H9 (cell line): ENCODE measurements around the gene BMPR2. TPM values are rescaled to one million over a fixed set of nuclear protein-coding genes. Genes with fewer than 3 reads are reported as not detected.

Source experiments
- DNase-seq: peaks from one replicate; pipeline ENCODE4 v3.0.0-alpha.2; 2017
- H2AFZ ChIP-seq: one replicate; pipeline ENCODE4 v1.6.1; 2013; ENCODE audit warnings: mild to moderate bottlenecking, low read length, control low read depth, moderate library complexity
- H2AK5ac ChIP-seq: 2 replicates; pipeline ENCODE4 v1.6.1; 2013; ENCODE audit warnings: low read length, control low read depth, mixed read lengths; ENCODE audit not compliant: insufficient read length
- H2BK120ac ChIP-seq: one replicate; pipeline ENCODE4 v1.6.1; 2013; ENCODE audit warnings: low read depth, mild to moderate bottlenecking, low read length, control low read depth, inconsistent platforms; ENCODE audit not compliant: poor library complexity, severe bottlenecking
- H2BK12ac ChIP-seq: 2 replicates; pipeline ENCODE4 v1.6.1; 2013; ENCODE audit warnings: low read length, control low read depth, mixed read lengths, low read depth; ENCODE audit not compliant: insufficient read length
- H2BK15ac ChIP-seq: 2 replicates; pipeline ENCODE4 v1.6.1; 2013; ENCODE audit warnings: low read depth, low read length, control low read depth
- H2BK20ac ChIP-seq: one replicate; pipeline ENCODE4 v1.6.1; 2013; ENCODE audit warnings: low read depth, mild to moderate bottlenecking, low read length, control low read depth, inconsistent platforms; ENCODE audit not compliant: poor library complexity, severe bottlenecking
- H2BK5ac ChIP-seq: 2 replicates; pipeline ENCODE4 v1.6.1; 2013; ENCODE audit warnings: low read length, control low read depth, mixed read lengths; ENCODE audit not compliant: insufficient read length
- H3K14ac ChIP-seq: 2 replicates; pipeline ENCODE4 v1.6.1; 2013; ENCODE audit warnings: low read length, control low read depth; ENCODE audit not compliant: insufficient read depth
- H3K18ac ChIP-seq: 2 replicates; pipeline ENCODE4 v1.6.1; 2013; ENCODE audit warnings: low read depth, mild to moderate bottlenecking, mixed read lengths, low read length, control low read depth; ENCODE audit not compliant: insufficient read length
- H3K23ac ChIP-seq: 2 replicates; pipeline ENCODE4 v1.6.1; 2013; ENCODE audit warnings: low read length, control low read depth, mixed read lengths, low read depth; ENCODE audit not compliant: insufficient read length
- H3K23me2 ChIP-seq: 2 replicates; pipeline ENCODE4 v1.6.1; 2013; ENCODE audit warnings: low read depth, mild to moderate bottlenecking, mixed read lengths, low read length, control low read depth; ENCODE audit not compliant: insufficient read length, poor library complexity, severe bottlenecking
- H3K27ac ChIP-seq: 2 replicates; pipeline ENCODE4 v1.5.1; 2013; ENCODE audit warnings: low read length, control low read depth, mixed read lengths, low read depth; ENCODE audit not compliant: insufficient read length
- H3K27me3 ChIP-seq: 2 replicates; pipeline ENCODE4 v1.6.1; 2013; ENCODE audit warnings: low read length, control low read depth, inconsistent platforms; ENCODE audit not compliant: insufficient read depth
- H3K4ac ChIP-seq: 2 replicates; pipeline ENCODE4 v1.6.1; 2013; ENCODE audit warnings: low read depth, mild to moderate bottlenecking, control low read depth, inconsistent platforms, low read length, moderate library complexity
- H3K4me1 ChIP-seq: 2 replicates; pipeline ENCODE4 v1.6.1; 2013; ENCODE audit warnings: low read length, control low read depth, inconsistent platforms; ENCODE audit not compliant: insufficient read depth
- H3K4me2 ChIP-seq: 2 replicates; pipeline ENCODE4 v1.6.1; 2013; ENCODE audit warnings: low read length, control low read depth, mixed read lengths; ENCODE audit not compliant: insufficient read length, insufficient read depth
- H3K56ac ChIP-seq: 2 replicates; pipeline ENCODE4 v1.6.1; 2013; ENCODE audit warnings: low read depth, mild to moderate bottlenecking, mixed read lengths, low read length, control low read depth; ENCODE audit not compliant: insufficient read length
- H3K79me1 ChIP-seq: 2 replicates; pipeline ENCODE4 v1.6.1; 2013; ENCODE audit warnings: low read depth, mild to moderate bottlenecking, moderate library complexity, low read length, control low read depth, inconsistent platforms; ENCODE audit not compliant: insufficient read depth, poor library complexity, severe bottlenecking
- H3K79me2 ChIP-seq: 2 replicates; pipeline ENCODE4 v1.6.1; 2013; ENCODE audit warnings: low read length, control low read depth, inconsistent platforms; ENCODE audit not compliant: insufficient read depth
- H3K9ac ChIP-seq: 2 replicates; pipeline ENCODE4 v1.6.1; 2013; ENCODE audit warnings: low read length, control low read depth, mixed read lengths; ENCODE audit not compliant: insufficient read length; ENCODE audit errors: extremely low read depth
- H3K9me3 ChIP-seq: one replicate; pipeline ENCODE4 v1.6.1; 2013; ENCODE audit warnings: low read depth, low read length, inconsistent platforms; ENCODE audit not compliant: control insufficient read depth
- H3T11ph ChIP-seq: one replicate; pipeline ENCODE4 v1.6.1; 2013; ENCODE audit warnings: mild to moderate bottlenecking, low read length, control low read depth, inconsistent platforms
- H4K20me1 ChIP-seq: one replicate; pipeline ENCODE4 v1.6.1; 2013; ENCODE audit not compliant: control insufficient read depth, insufficient read length, insufficient read depth
- H4K5ac ChIP-seq: 2 replicates; pipeline ENCODE4 v1.6.1; 2013; ENCODE audit warnings: low read depth, mild to moderate bottlenecking, mixed read lengths, low read length, control low read depth; ENCODE audit not compliant: insufficient read length
- H4K8ac ChIP-seq: replicated peaks from 2 replicates; pipeline ENCODE4 v1.6.1; 2013; ENCODE audit warnings: low read length, control low read depth, mixed read lengths, low read depth; ENCODE audit not compliant: insufficient read length
- H4K91ac ChIP-seq: 2 replicates; pipeline ENCODE4 v1.6.1; 2013; ENCODE audit warnings: low read depth, mild to moderate bottlenecking, moderate library complexity, mixed read lengths, low read length, control low read depth; ENCODE audit not compliant: insufficient read length
- H3K27ac Mint-ChIP-seq, 3 experiments: 2 replicates in 2 of 3; 3 replicates in 1 of 3; pipeline ENCODE4 v1.8.0; 2020 to 2021; ENCODE audit warnings: mixed read lengths in 3 of 3, mild to moderate bottlenecking in 1 of 3, moderate library complexity in 1 of 3
- H3K27me3 Mint-ChIP-seq: 2 replicates; pipeline ENCODE4 v1.8.0; 2021; ENCODE audit warnings: low read depth, mild to moderate bottlenecking, moderate library complexity, mixed read lengths
- H3K36me3 Mint-ChIP-seq, 3 experiments: 2 replicates in 2 of 3; 3 replicates in 1 of 3; pipeline ENCODE4 v1.8.0; 2020 to 2021; ENCODE audit warnings: low read depth in 3 of 3, mixed read lengths in 3 of 3; ENCODE audit not compliant: insufficient read depth in 1 of 3
- H3K4me1 Mint-ChIP-seq, 2 experiments: 2 replicates each; pipeline ENCODE4 v1.8.0; 2020; ENCODE audit warnings: mixed read lengths in 2 of 2
- H3K4me3 Mint-ChIP-seq, 2 experiments: 2 replicates in 1 of 2; 3 replicates in 1 of 2; pipeline ENCODE4 v1.8.0; 2020 to 2021; ENCODE audit warnings: mild to moderate bottlenecking in 2 of 2, mixed read lengths in 2 of 2, moderate library complexity in 1 of 2
- H3K9me3 Mint-ChIP-seq, 2 experiments: 2 replicates in 1 of 2; 3 replicates in 1 of 2; pipeline ENCODE4 v1.8.0; 2020; ENCODE audit warnings: mild to moderate bottlenecking in 2 of 2, mixed read lengths in 2 of 2, moderate library complexity in 1 of 2
- CTCF ChIP-seq: fragments of 200-600 bp; sonication (generic); conservative IDR thresholded peaks from 3 replicates; pipeline ENCODE4 v1.8.0; 2021; ENCODE audit warnings: antibody characterized with exemption, mild to moderate bottlenecking
- total RNA-seq: library from RNA; stranded (reverse); gene quantifications from 2 replicates; pipeline ENCODE4 v1.2.1, GENCODE V29; 2021

The BMPR2 gene
- total RNA-seq, 1 experiment from 2014 or later, result 17.3 TPM

- no peak overlapping the region for H3K56ac ChIP-seq
- DNase-seq, result no peak
- H3K23ac ChIP-seq, result no peak overlapping the region
- no peak overlapping the region for H3K4ac ChIP-seq
- H3K4me1 ChIP-seq, result no peaks in the 10 kb centered on the region
- no peak overlapping the region for H2BK120ac ChIP-seq
- H3K36me3 Mint-ChIP-seq, result peaks cover 8 to 46% (median 22%) of the 10 kb centered on the region in 3 experiments; a peak in 6 of 7 replicates
- no peak overlapping the region for H3K9ac ChIP-seq
- H4K5ac ChIP-seq, result no peak overlapping the region
- no peaks in the 10 kb centered on the region for H3K9me3 Mint-ChIP-seq
- no peaks in the 10 kb centered on the region for H3K4me1 Mint-ChIP-seq
- no peaks in the 10 kb centered on the region for H3K27me3 Mint-ChIP-seq
- H3K4me3 Mint-ChIP-seq, result no peak overlapping the region
- no peaks in the 10 kb centered on the region for H4K20me1 ChIP-seq
- no peak overlapping the region for H3K27ac Mint-ChIP-seq
- no peaks in the 10 kb centered on the region for H3K23me2 ChIP-seq
- no peak overlapping the region for H3K27ac ChIP-seq
- no peak overlapping the region for H3K18ac ChIP-seq
- H2AFZ ChIP-seq, result no peak overlapping the region
- no peaks in the 10 kb centered on the region for H3K79me2 ChIP-seq
- H2BK12ac ChIP-seq, result no peak overlapping the region
- no peak overlapping the region for H2BK5ac ChIP-seq
- no peak overlapping the region for H3K14ac ChIP-seq
- no peak overlapping the region for H4K91ac ChIP-seq
- H2AK5ac ChIP-seq, result no peak overlapping the region
- no peak overlapping the region for H2BK15ac ChIP-seq
- no peaks in the 10 kb centered on the region for H3K9me3 ChIP-seq
- no peaks in the 10 kb centered on the region for H3K27me3 ChIP-seq
- no peaks in the 10 kb centered on the region for H3K79me1 ChIP-seq
- no peak overlapping the region for H3K4me2 ChIP-seq
- no peak overlapping the region for H4K8ac ChIP-seq
- no peak overlapping the region for H2BK20ac ChIP-seq
- TF ChIP-seq CTCF, result no peak
- no peak overlapping the region for H3T11ph ChIP-seq
These were observed 145.3 kb downstream of the BMPR2 start for GRCh38 chr2:202521470-202521869.
